ENCODE results near the gene ZNF423.

- TF ChIP-seq POLR2A (IDR thresholded peaks at IDR 0.05; ENCODE audit: low read depth, low read length) (no peak), POU2F2 (IDR thresholded peaks at IDR 0.05; ENCODE audit: low read depth, low read length) (no peak), POLR2AphosphoS5 (IDR thresholded peaks at IDR 0.05; ENCODE audit: low read depth, low read length) (no peak), TAF1 (IDR thresholded peaks at IDR 0.05; ENCODE audit: low read depth, low read length) (no peak), SPI1 (IDR thresholded peaks at IDR 0.05; ENCODE audit: low read depth, low read length) (no peak)
These were observed 299.7 kb downstream of the ZNF423 start for GRCh38 chr16:49556249-49556605.

Data from GM12891 (cell line).